ENCODE measurements around the gene C7orf33. TPM values are rescaled to one million over a fixed set of nuclear protein-coding genes. Genes with fewer than 3 reads are reported as not detected.
"Not testable (repeated sequence)": the region's sequence is repeated elsewhere in the genome, so short reads cannot be mapped to it uniquely, and the experiment has no call there.

C7orf33 gene
- total and polyA plus RNA-seq, 2 experiments from 2014 or later: not detected

DNA sequence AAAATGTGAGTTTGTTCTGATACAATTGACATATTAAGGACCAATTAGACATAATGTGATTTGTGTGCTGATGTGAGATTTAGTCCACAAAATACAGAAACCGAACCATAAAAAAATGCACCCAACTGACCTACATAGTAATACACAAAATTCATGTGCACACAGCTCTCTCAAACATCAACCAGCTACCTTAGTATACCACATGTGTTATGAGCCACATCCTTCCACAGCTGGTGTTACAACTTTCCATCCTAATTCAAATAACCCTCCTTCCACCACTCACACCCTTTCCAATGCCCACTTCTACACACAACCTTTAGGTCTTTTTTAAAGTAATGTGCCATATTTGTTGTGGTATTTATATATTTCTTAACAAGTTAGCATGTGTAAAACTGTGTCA, 31.7 kb upstream of the C7orf33 start:
- no peaks in the 10 kb centered on the region for H3K27me3 ChIP-seq (replicated peaks; ENCODE audit: insufficient read depth)
- no peak for TF ChIP-seq EZH2phosphoT487 (IDR thresholded peaks at IDR 0.05; ENCODE audit: insufficient read depth, low read depth)
- TF ChIP-seq EZH2 (IDR thresholded peaks at IDR 0.05; ENCODE audit: insufficient read depth, poor library complexity, severe bottlenecking): no peak
- no peak overlapping the region for H3K4me3 ChIP-seq
- no peaks in the 10 kb centered on the region for H3K9me3 ChIP-seq (ENCODE audit: low read depth)
- no peak overlapping the region for H2AFZ ChIP-seq
- H3K36me3 ChIP-seq (ENCODE audit: low read depth): no peaks in the 10 kb centered on the region
- H4K20me1 ChIP-seq (ENCODE audit: insufficient read depth): no peaks in the 10 kb centered on the region
- peaks cover under 1% of the 10 kb centered on the region; the same call in 1 of the 2 replicates for H3F3A ChIP-seq (ENCODE audit: insufficient read depth)
- H3K79me2 ChIP-seq (ENCODE audit: insufficient read depth): no peaks in the 10 kb centered on the region
- no peak overlapping the region for H3K4me2 ChIP-seq (ENCODE audit: unreplicated experiment)
- no peak for DNase-seq
- H3K4me1 ChIP-seq (ENCODE audit: insufficient read depth): no peaks in the 10 kb centered on the region
- H3K27ac ChIP-seq: no peak overlapping the region
- in situ Hi-C loops (cut with MboI): no loop called here
- 24 to 32% methylated on average over 1 of the region's 1 CpG for WGBS, 2 experiments (ENCODE audit: low coverage in 1 of 2, low lambda C conversion rate in 2 of 2, missing lambda C conversion rate in 2 of 2)
- no peak overlapping the region for H3K9ac ChIP-seq
- no peaks in the 10 kb centered on the region for H3K9me2 ChIP-seq (ENCODE audit: insufficient read depth)

GRCh38 chr7:148561099-148561498, 29.5 kb upstream of the C7orf33 start:
- no peaks in the 10 kb centered on the region for H3K27me3 ChIP-seq (replicated peaks; ENCODE audit: insufficient read depth)
- no peak for DNase-seq
- H4K20me1 ChIP-seq (ENCODE audit: insufficient read depth): no peaks in the 10 kb centered on the region
- H3K36me3 ChIP-seq (ENCODE audit: low read depth): no peaks in the 10 kb centered on the region
- no peaks in the 10 kb centered on the region for H3K9me3 ChIP-seq (ENCODE audit: low read depth)
- no peak overlapping the region for H3K9ac ChIP-seq
- in situ Hi-C loops (cut with MboI): loop anchor here (10.0 kb wide), 1 partner anchor 394 kb away; no protein-coding TSS in a partner anchor
- TF ChIP-seq EZH2phosphoT487 (IDR thresholded peaks at IDR 0.05; ENCODE audit: insufficient read depth, low read depth) (no peak), EZH2 (IDR thresholded peaks at IDR 0.05; ENCODE audit: insufficient read depth, poor library complexity, severe bottlenecking) (no peak)
- H3K4me2 ChIP-seq (ENCODE audit: unreplicated experiment): no peak overlapping the region
- no peaks in the 10 kb centered on the region for H3K79me2 ChIP-seq (ENCODE audit: insufficient read depth)
- H2AFZ ChIP-seq: no peak overlapping the region
- no peaks in the 10 kb centered on the region for H3K9me2 ChIP-seq (ENCODE audit: insufficient read depth)
- peaks cover 7% of the 10 kb centered on the region; the same call in 1 of the 2 replicates for H3F3A ChIP-seq (ENCODE audit: insufficient read depth)
- H3K27ac ChIP-seq: no peak overlapping the region
- no peak overlapping the region for H3K4me3 ChIP-seq
- H3K4me1 ChIP-seq (ENCODE audit: insufficient read depth): peaks cover 4% of the 10 kb centered on the region; the same call in 1 of the 2 replicates

- no peaks in the 10 kb centered on the region for H4K20me1 ChIP-seq (ENCODE audit: insufficient read depth)
- H3K9me3 ChIP-seq (ENCODE audit: low read depth): no peaks in the 10 kb centered on the region
- peaks cover 4% of the 10 kb centered on the region; the same call in 1 of the 2 replicates for H3K4me1 ChIP-seq (ENCODE audit: insufficient read depth)
- no peak overlapping the region for H3K4me3 ChIP-seq
- peak overlapping the region; percentile 66; the same call in 1 of the 2 replicates for H2AFZ ChIP-seq
- 45 to 49% methylated on average over 4 of the region's 4 CpGs for WGBS, 2 experiments (ENCODE audit: low coverage in 1 of 2, low lambda C conversion rate in 2 of 2, missing lambda C conversion rate in 2 of 2)
- no peaks in the 10 kb centered on the region for H3K36me3 ChIP-seq (ENCODE audit: low read depth)
- no peak overlapping the region for H3K4me2 ChIP-seq (ENCODE audit: unreplicated experiment)
- DNase-seq: no peak
- no peaks in the 10 kb centered on the region for H3K27me3 ChIP-seq (replicated peaks; ENCODE audit: insufficient read depth)
- H3K9ac ChIP-seq: no peak overlapping the region
- in situ Hi-C loops (cut with MboI): loop anchor here (10.0 kb wide), 1 partner anchor 391 kb away; no protein-coding TSS in a partner anchor
- no peaks in the 10 kb centered on the region for H3K9me2 ChIP-seq (ENCODE audit: insufficient read depth)
- H3K27ac ChIP-seq: no peak overlapping the region
- peaks cover 7% of the 10 kb centered on the region; the same call in 1 of the 2 replicates for H3F3A ChIP-seq (ENCODE audit: insufficient read depth)
- TF ChIP-seq EZH2 (IDR thresholded peaks at IDR 0.05; ENCODE audit: insufficient read depth, poor library complexity, severe bottlenecking) (no peak), EZH2phosphoT487 (IDR thresholded peaks at IDR 0.05; ENCODE audit: insufficient read depth, low read depth) (no peak)
- no peaks in the 10 kb centered on the region for H3K79me2 ChIP-seq (ENCODE audit: insufficient read depth)
Measured at GRCh38 chr7:148563583-148564274, 26.8 kb upstream of the C7orf33 start.

DNA sequence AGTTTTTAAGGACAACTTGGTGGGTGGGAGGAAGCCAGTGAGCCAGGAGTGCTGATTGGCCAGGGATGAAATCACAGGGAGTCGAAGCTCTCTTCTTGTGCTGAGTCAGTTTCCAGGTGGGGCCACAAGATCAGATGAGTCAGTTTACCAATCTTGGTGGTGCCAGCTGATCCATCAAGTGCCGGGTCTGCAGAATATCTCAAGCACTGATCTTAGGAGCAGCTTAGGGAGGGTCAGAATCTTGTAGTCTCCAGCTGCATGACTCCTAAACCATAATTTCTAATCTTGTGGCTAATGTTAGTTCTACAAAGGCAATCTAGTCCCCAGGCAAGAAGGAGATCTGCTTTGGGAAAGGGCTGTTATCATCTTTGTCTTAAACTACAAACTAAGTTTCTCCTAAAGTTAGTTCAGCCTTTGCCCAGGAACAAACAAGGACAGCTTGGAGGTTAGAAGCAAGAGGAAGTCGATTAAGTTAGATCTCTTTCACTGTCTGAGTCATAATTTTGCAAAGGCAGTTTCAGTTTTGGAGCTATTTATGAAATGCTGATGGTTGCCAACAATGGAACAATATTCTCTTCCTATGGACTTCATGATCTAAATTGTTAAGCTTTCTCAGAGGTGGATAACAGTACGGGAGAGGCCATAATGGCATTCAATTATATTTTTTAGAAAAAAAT, 26.2 kb upstream of the C7orf33 start:
- H3F3A ChIP-seq (ENCODE audit: insufficient read depth): not testable (repeated sequence)

More for the DNA sequence above, 26.2 kb upstream of the C7orf33 start:
- Histone ChIP-seq H2AFZ (peak overlapping the region; percentile 66), H3K27ac (0 out of 2 replicates have a peak overlapping the region, but pooled peaks have one; percentile 20), H3K4me2 (ENCODE audit: unreplicated experiment) (peak overlapping the region; percentile 48), H3K4me3 (peak overlapping the region; percentile 39; the same call in 1 of the 2 replicates)
- H3K27me3 ChIP-seq (replicated peaks; ENCODE audit: insufficient read depth); H3K9me2 ChIP-seq (ENCODE audit: insufficient read depth); H3K9ac ChIP-seq; H3K79me2 ChIP-seq (ENCODE audit: insufficient read depth); H3K36me3 ChIP-seq (ENCODE audit: low read depth); H4K20me1 ChIP-seq (ENCODE audit: insufficient read depth); H3K4me1 ChIP-seq (ENCODE audit: insufficient read depth); H3K9me3 ChIP-seq (ENCODE audit: low read depth): not testable (repeated sequence)
- peak; percentile 38 for DNase-seq
- in situ Hi-C loops (cut with MboI): loop anchor here (10.0 kb wide), 1 partner anchor 390 kb away; no protein-coding TSS in a partner anchor
- WGBS, 2 experiments (ENCODE audit: low coverage in 1 of 2, low lambda C conversion rate in 2 of 2, missing lambda C conversion rate in 2 of 2): 31 to 43% methylated on average over 4 of the region's 4 CpGs

Measured in GM23248 (cell line).